HG03025 (cell line): ENCODE data around the gene MAPKAPK3.

ENCODE experiments used
- ATAC-seq: cut with Tn5 transposase; IDR thresholded peaks from one replicate; pipeline ENCODE4 v1.9.1; 2021; ENCODE audit warnings: mild to moderate bottlenecking, moderate library complexity; ENCODE audit not compliant: unreplicated experiment, low FRiP score

Gene MAPKAPK3

GRCh38 chr3:50607271-50608091, 9.5 kb upstream of the MAPKAPK3 start:
- ATAC-seq, result no peak

- ATAC-seq, result no peak
Measured at GRCh38 chr3:50608278-50608677, 8.7 kb upstream of the MAPKAPK3 start.

GRCh38 chr3:50609071-50609762, 7.7 kb upstream of the MAPKAPK3 start:
- no peak for ATAC-seq

DNA sequence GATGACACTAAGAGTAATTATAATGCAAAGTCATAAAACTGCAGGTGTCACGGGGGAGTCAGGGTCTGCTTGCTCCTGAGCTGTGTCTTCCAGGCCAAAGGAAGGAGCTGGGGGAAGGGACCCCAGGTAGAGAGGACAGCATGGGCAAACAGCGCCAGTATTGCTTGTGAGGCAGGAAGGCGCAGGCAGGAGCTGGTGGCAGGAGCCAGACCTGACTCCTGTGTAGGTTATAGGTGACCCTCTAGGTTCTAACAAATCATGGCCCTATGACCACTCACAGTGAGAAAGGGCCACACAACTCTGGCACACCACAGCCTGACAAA, 7.2 kb upstream of the MAPKAPK3 start:
- no peak for ATAC-seq

DNA sequence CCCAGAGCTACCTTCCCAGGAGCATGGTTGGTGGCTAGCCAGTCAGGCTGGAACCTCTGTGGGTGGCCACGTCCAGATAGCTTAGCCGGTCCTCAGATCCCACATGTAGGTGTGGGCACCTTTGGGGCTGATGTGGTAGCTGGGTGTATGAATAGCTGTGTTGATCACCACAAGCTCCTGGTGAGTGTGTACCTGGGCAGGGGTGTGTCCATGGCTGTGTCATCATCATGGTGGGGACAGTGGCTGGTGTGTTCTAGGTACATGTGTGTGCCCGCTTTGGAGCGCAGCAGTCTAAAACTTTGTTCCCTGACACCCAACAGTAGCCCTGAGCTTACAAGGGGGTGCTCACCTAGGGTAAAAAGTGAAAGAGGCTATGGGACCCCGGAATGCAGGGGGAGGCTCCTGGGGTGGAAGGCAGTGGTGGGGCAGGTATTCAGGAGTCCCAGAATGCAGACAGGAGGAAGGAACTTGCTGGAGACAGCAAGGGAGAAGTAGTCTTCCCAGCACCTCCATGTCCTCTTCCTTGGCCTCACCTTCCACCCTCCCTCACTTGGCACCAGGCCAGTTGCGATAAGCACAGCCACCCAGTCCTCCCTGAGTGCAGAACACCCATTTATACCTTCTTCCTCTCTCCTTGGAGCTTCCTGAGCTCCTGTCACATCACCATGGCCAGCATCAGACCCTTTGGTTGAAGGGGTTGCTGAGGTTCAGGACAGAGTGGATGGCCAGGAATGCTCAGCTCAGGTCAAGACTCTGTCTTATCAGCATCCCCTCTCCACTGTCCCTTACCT, 6.6 kb upstream of the MAPKAPK3 start:
- ATAC-seq, result no peak

DNA sequence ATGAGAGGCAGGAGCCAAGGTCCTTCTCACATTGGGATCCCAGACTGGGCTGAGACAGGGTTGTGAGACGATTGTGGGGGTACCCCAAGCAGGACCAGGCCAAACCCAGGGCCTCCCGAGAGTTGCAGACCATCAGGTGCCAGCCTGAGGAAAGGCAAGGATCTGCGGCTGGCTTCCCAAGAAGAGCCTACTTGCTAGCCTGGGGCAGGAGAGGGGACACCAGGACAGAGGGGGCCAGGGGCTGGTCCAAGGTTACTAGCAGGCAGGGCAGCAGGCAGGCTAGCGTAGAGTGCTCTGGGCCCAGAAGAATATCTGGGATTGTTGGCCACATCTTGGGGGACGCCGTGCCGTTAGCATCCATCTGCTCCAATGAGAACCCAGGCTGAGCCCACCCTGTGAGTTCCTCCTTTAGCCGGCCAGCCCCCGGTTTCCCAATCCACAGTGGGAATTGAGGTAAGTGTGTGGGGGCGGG, 5.9 kb upstream of the MAPKAPK3 start:
- no peak for ATAC-seq

- peak; percentile 65 for ATAC-seq
Measured at GRCh38 chr3:50611464-50612233, 5.3 kb upstream of the MAPKAPK3 start, which contains the start of gene CISH. Gene CISH (minus strand): TSS chr3:50611774. CDS start chr3:50611650, 124 bp downstream.

DNA sequence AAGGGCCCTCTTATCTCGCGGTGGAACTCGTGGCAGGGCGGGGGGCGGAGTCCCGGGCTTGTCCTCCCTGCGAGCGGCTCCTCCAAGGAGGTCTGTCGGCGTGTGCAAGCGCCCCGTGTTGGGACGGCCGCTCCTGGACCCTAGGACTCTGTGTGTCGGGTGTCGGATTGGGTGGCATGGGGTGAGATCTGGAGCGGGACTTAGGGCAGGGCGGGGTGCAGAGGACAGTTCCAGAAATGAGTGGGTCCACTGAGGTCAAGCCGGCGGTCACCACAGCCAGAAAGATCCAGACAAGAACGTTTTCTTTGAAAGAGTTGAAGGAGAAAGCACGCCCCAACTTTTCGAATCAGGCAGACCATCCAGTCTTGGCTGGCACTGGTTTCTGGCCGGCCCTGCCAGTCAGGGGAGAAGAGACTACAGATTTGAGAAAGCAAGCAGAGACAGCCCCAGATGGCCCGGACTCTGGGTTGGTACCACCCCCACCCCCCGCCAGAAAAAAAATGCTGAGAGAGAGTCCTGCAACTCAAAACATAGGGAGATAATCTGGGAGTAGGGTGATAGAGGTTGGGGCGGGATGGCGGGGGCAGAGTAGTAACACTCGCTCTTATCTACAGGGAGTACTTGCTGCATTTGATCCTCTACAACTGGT, 4.6 kb upstream of the MAPKAPK3 start:
- ATAC-seq, result peak; percentile 2

DNA sequence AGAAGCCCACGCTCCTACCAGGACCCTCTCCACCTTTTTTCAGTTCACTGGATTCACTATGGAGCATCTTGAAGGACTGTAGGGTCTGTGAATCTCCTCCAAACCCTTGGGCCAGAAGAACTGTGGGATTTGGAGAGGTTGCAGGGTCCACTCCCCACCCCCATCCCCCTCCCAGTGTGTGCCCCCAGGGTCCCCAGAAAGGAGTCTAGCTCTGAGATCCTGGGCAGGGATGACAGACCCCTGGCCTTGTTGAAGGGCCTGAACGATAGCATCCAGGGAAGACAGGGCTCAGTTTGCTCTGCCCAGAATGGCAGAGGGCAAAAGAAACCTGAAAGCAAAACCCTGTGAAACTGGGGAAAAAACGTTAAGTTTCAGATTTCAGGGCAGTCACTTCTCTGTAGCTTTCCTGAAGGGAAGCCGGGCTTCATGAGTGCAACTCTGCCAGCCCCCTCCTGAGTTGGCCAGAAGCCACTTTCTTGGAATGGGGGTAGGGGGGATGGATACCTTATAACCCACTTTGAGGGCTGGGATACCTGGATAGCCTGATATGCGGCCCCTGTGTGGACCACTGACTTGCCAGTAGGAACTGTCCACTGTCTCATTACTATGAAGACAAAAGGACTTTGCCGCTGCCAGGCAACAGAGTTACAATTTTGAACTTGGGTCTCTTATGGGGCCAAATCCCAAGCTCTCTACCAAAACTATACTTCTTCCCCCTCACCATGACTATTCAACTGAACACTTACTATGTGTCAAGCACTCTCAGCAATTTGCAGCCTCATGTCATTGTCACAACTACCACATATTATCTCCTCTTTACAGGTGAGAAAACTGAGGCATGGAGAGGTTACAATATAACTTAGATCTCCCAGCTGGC, 3.7 kb upstream of the MAPKAPK3 start:
- ATAC-seq, result no peak

GRCh38 chr3:50615190-50615589, 1.8 kb upstream of the MAPKAPK3 start:
- ATAC-seq, result no peak

DNA sequence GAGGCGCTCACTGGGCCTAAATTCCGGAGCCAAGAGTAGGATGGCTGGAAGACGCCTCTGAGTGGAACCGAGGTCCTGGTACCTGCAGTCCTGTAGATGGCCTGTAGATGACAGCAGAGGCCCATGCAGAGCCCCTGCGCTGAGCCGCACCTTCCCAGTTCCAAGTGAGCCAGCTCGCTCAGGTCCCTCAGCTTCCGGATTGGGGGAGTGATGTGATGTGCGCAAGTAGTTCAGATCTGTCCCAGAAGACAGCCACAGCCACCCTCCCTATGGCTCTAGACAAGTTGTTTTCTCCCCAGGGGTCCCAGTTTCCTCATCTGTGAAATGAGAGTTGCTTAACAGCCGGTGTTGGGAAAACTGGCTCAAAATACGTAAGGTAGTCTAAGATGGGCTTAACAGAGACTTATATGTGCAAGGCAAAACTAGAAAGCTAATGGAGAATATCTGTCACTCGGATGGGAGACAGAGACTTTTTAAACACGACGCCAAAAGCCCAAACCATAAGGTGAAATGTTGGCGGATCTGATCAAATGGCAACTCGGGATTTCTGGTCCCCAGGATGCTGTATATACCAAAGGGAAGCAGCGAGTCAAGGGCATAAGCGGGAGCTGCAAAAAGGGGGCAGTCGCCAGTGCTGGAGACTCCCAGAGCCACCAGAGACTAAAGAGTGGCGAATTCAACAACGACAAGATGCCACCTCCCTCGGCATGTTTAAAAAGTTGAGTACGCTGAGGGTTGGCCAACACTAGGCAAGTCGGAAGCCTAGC, 765 bp upstream of the MAPKAPK3 start:
- ATAC-seq, result no peak

DNA sequence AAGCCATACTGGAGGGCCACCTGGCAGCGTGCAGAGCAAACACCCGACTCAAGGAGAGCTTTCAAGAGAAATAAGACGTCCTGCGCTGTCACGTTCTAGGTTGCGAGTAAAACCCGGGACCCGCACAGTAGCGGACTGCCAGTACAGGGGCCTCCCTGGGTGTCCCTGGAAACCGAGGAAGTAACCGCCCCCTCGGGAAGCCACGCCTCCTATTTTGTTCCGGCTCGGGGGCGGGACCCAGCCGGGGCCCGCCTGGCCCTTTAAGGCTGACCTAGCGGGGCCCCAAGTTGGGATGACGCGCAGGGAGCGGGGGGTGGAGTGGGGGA, 218 bp upstream of the MAPKAPK3 start:
- ATAC-seq, result peak; percentile 65

- no peak for ATAC-seq
Measured at GRCh38 chr3:50617911-50618481, 1.0 kb downstream of the MAPKAPK3 start.

DNA sequence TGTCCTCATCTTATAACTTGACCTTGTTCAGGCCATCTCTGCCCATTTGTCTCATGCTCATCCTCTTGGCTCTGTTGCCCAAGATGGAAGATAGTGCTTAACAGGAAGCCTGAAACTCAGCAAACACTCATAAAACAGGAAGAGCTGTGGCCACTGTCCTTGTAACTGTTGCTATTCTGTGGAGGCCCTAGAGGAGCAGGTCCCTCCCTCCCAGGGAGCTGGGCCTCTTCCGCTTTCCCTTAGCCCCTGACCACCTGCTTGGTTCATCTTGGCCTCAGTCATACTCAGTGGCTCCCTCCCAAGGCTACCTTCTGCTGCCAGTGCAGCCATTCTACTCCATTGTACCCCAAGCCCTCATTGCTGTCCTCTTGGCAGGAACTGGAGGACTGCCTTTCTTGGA, 3.5 kb downstream of the MAPKAPK3 start:
- no peak for ATAC-seq

GRCh38 chr3:50620820-50621219, 3.9 kb downstream of the MAPKAPK3 start:
- no peak for ATAC-seq

DNA sequence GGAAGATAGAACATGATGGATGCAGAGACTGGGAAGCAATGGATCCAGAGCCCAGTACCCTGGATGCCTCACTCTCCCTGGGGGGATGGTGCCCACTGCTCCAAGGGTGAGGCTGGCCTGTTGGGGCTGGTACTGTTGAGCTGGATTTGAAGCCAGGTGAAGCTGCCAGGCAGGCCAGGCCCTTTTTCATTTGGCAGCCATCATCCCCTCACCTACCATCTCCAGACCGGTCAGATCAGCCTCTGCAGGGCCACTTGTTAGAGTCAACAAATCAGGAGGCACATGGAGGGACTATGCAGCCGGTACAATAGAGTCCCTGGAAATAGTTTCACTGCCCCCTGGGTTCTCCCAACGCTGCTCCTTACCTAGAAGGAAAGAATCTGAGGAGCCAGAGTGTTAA, 5.9 kb downstream of the MAPKAPK3 start:
- no peak for ATAC-seq

DNA sequence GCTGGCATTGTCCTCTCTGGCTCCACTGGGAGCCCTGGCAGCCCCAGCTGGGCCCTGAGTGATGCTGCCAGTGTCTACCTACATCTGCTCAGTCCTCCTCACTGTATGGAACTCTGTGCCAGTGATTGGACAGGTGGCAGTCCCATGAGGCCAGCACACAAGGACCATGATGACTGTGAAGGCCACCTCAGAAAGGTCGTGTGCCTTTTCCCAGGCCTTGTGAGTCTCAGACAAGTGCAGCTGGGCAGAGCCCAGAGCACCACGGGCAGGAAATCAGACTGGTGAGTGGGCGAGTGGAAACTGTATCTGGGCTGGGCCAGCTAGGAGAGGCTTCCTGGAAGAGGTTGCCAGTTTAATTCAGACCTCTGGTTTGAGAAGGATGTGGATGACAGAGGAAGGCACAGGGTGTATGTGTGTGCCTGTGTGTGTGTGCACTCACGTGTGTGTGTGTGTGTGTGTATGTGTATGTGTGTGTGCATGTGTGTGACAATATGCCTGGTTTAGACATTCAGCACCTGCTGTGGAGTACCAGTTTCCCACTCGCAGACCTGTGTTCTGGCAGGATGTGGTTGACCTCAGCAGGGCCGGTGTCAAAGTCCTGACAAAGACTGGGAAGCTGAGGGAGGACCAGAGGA, 7.0 kb downstream of the MAPKAPK3 start:
- ATAC-seq, result no peak

DNA sequence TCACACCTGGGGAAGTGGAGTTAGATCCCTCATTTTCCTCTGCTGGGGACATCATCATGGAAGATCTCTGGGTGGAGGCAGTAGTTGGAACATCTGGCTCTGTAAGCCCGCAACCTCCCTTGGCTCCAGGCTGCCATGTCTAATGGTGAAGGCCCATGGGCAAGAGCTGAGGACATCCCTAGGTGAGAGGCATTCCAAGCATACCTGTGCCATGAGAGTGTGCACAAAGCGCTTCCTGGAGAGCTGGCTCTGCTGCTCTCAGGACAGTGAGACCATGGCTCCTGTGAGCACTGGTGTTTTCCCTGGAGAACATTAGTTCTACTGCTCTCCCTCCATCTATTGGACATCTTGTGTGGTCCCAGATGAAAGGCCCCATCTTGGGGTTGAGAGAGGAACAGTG, 7.7 kb downstream of the MAPKAPK3 start:
- ATAC-seq, result no peak
